Adrenal gland (tissue), 5 donors: Measurements from ENCODE around the gene TADA2B.

Experiments
- CTCF ChIP-seq, 6 experiments: fragments of 450-650 bp in 4 of 6; fragments of 200-600 bp in 2 of 6; sonication (generic) in 1 of 6; IDR thresholded peaks; 1 replicate in 5 of 6; 2 replicates in 1 of 6; pipeline versions ENCODE4 v1.5.1 to v1.8.0; 2016 to 2021; ENCODE audit warnings: antibody characterized with exemption in 6 of 6, mild to moderate bottlenecking in 2 of 6, moderate library complexity in 1 of 6
- POLR2A ChIP-seq, 2 donors: fragments of 450-650 bp; IDR thresholded peaks; one replicate each; pipeline ENCODE4 v1.6.1; 2017; ENCODE audit warnings: antibody characterized with exemption in 2 of 2, mild to moderate bottlenecking in 2 of 2, moderate library complexity in 1 of 2
- donor health status: DM: no; HTN: no; CAD: no.

- no peak for TF ChIP-seq POLR2A (IDR thresholded peaks at IDR 0.05)
- TF ChIP-seq CTCF (IDR thresholded peaks at IDR 0.05), result no peak
Observed at GRCh38 chr4:7096236-7096635, 53.1 kb downstream of the TADA2B start.
